ENCODE measurements around the gene TOM1L2. TPM values are rescaled to one million over a fixed set of nuclear protein-coding genes. Genes with fewer than 3 reads are reported as not detected.

Gene TOM1L2
- polyA plus RNA-seq (40.9 and 53.4 TPM in 2 replicates), polyA minus RNA-seq (53.1 and 57.1 TPM in 2 replicates)

- no peaks in the 10 kb centered on the region for H3K36me3 ChIP-seq (ENCODE audit: insufficient read depth, low read length)
These were observed at the start of gene TOM1L2, which contains the start of gene DRC3 for GRCh38 chr17:17972126-17972951. TSS of gene TOM1L2 (minus strand) at chr17:17972400. CDS start at chr17:17972313, 87 bp downstream. TSS of gene DRC3 (plus strand) at chr17:17972862. CDS start at chr17:17977599, 4,737 bp downstream.

More at GRCh38 chr17:17972126-17972951, at the start of gene TOM1L2, which contains the start of gene DRC3:
- H3K27ac ChIP-seq (ENCODE audit: low read length), result peak within 1 kb of the TSS; percentile 53
- peak within 1 kb of the TSS; percentile 99 for H3K4me2 ChIP-seq (ENCODE audit: low read length)
- H3K9me2 ChIP-seq (ENCODE audit: insufficient read depth, low read length), result no peaks in the 10 kb centered on the region
- peaks cover 29% of the 10 kb centered on the region for H3K79me2 ChIP-seq (replicated peaks; ENCODE audit: insufficient read depth, low read length)
- TF ChIP-seq RAD21 (conservative IDR thresholded peaks at IDR 0.05) (peak; percentile 68), TAF1 (IDR thresholded peaks at IDR 0.05; ENCODE audit: low read depth) (peak; percentile 48), CTCF (IDR thresholded peaks at IDR 0.05; ENCODE audit: poor library complexity, severe bottlenecking) (peak; percentile 52), SMC3 (conservative IDR thresholded peaks at IDR 0.05; ENCODE audit: poor library complexity) (peak; percentile 72), EZH2 (IDR thresholded peaks at IDR 0.05; ENCODE audit: borderline replicate concordance, insufficient read depth, low read length, poor library complexity, severe bottlenecking) (no peak), MXI1 (conservative IDR thresholded peaks at IDR 0.05; ENCODE audit: poor library complexity, severe bottlenecking) (no peak), EP300 (conservative IDR thresholded peaks at IDR 0.05; ENCODE audit: poor library complexity, severe bottlenecking) (peak; percentile 41), POLR2AphosphoS5 (IDR thresholded peaks at IDR 0.05) (peak; percentile 94), REST (IDR thresholded peaks at IDR 0.05; ENCODE audit: borderline replicate concordance) (peak; percentile 47)
- H3K27me3 ChIP-seq (ENCODE audit: insufficient read depth, low read depth, low read length), result no peaks in the 10 kb centered on the region
- no peaks in the 10 kb centered on the region for H3F3A ChIP-seq (ENCODE audit: insufficient read depth, low read length, poor library complexity, severe bottlenecking)
- no peaks in the 10 kb centered on the region for H4K20me1 ChIP-seq (ENCODE audit: insufficient read depth)
- H3K9me3 ChIP-seq (ENCODE audit: low read length), result no peaks in the 10 kb centered on the region
- peak within 1 kb of the TSS; percentile 96 for H3K4me3 ChIP-seq (ENCODE audit: low read length)
- peak within 1 kb of the TSS; percentile 85 for H3K9ac ChIP-seq (ENCODE audit: low read length)
- no peak within 1 kb of the TSS for H2AFZ ChIP-seq (ENCODE audit: low read depth, low read length)

Measured in neural cell (in vitro differentiated cells).